Lower leg skin (tissue), 3 donors: ENCODE data around the gene ZSWIM2.

Experiments used
- CTCF ChIP-seq, 3 donors: fragments of 450-650 bp; IDR thresholded peaks; one replicate each; pipeline ENCODE4 v1.5.1; 2016; ENCODE audit warnings: antibody characterized with exemption in 3 of 3, mild to moderate bottlenecking in 3 of 3, moderate library complexity in 2 of 3
- POLR2A ChIP-seq, 2 donors: fragments of 450-650 bp; IDR thresholded peaks; one replicate each; pipeline ENCODE4 v1.6.1; 2016 to 2017; ENCODE audit warnings: antibody characterized with exemption in 2 of 2, mild to moderate bottlenecking in 1 of 2, moderate library complexity in 1 of 2

DNA sequence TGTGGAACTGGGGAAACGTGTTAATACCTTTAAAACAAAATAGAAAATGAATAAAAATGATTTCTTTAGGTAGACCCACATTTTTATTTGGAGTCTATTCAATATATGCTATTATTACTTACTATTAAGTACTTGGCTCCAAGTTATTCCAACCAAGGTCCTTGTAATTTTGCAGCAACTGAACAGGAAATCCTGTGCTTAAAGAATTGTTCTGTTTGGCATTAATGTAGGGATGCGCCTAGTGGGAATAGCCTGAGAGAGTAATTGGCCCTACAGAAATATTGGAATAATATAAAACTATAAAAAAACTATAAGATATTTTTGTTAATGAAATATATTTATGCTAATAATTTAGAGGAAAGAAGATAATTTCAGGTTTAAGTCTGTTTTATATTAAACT lies 22.9 kb upstream of the ZSWIM2 start:
- TF ChIP-seq POLR2A (IDR thresholded peaks at IDR 0.05) = no peak
- TF ChIP-seq CTCF (IDR thresholded peaks at IDR 0.05) = no peak
